AG04450 (cell line): ENCODE measurements around the gene DPP4. TPM values are rescaled to one million over a fixed set of nuclear protein-coding genes. Genes with fewer than 3 reads are reported as not detected.

Experiments
- CTCF ChIA-PET: fragments of 300-600, 350-600 bp; formaldehyde crosslinking; extraction: SDS; loops from one replicate; lab custom pipeline; 2022; ENCODE audit warnings: antibody characterized with exemption, inconsistent platforms; lab: Charles Lee
- POLR2A ChIA-PET: fragments of 350-600 bp; formaldehyde crosslinking; extraction: SDS; loops from one replicate; lab custom pipeline; 2021; ENCODE audit warnings: antibody characterized with exemption, inconsistent platforms; lab: Yijun Ruan, JAX
- DNase-seq: peaks from one replicate; pipeline ENCODE4 v3.0.0-alpha.2; 2011; ENCODE audit warnings: low read depth, low spot score
- H3K27ac ChIP-seq: one replicate; pipeline ENCODE4 v1.5.1; 2012; ENCODE audit warnings: low read depth, low read length, control low read depth
- H3K27me3 ChIP-seq: one replicate; pipeline ENCODE4 v1.6.0; 2012; ENCODE audit warnings: low read length; ENCODE audit not compliant: control insufficient read depth, insufficient read depth
- H3K4me3 ChIP-seq: 2 replicates; pipeline ENCODE4 v1.5.1; 2011; ENCODE audit warnings: mild to moderate bottlenecking, low read depth, low read length, control low read depth
- H3K9me3 ChIP-seq: 2 replicates; pipeline ENCODE4 v1.5.1; 2012; ENCODE audit warnings: low read length; ENCODE audit not compliant: control insufficient read depth, insufficient read depth
- polyA plus RNA-seq: library from polyadenylated mRNA; depleted of rRNA; stranded (reverse); fragments of >200 nt; gene quantifications from 2 replicates; pipeline ENCODE4 v1.2.3, GENCODE V29; 2011
- TF ChIP-seq, protein P1 (sequence below): IDR thresholded peaks from 2 replicates; pipeline ENCODE4 v1.5.1; 2011; ENCODE audit warnings: low read depth, low read length, control low read depth, inconsistent platforms

The DPP4 gene
- polyA plus RNA-seq, 1 experiment = 61.0 TPM

DNA sequence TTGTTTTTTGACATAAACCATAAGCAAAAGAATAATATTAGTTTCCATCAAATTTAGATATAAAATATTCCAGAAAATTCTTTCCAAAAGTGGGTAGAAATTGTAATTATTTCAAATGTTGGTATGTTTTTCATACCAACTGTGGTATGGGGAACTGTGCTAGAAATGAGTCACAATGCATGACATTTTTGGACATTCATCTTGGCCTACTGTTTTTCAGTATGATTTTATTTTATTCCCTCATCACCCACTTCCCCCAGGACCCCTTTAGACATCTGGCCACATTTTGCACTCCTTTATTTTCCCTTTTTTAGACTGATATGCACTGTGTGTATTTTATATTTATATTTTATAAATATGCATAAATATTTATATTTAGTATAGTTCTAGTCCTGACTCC lies 97.1 kb downstream of the DPP4 start:
- CTCF ChIA-PET = no interaction called here
- Histone ChIP-seq H3K27me3 (no peaks in the 10 kb centered on the region), H3K9me3 (peaks cover 2% of the 10 kb centered on the region; the same call in 1 of the 2 replicates), H3K4me3 (no peak overlapping the region), H3K27ac (no peak overlapping the region)
- POLR2A ChIA-PET = no interaction called here
- TF ChIP-seq, protein P1, sequence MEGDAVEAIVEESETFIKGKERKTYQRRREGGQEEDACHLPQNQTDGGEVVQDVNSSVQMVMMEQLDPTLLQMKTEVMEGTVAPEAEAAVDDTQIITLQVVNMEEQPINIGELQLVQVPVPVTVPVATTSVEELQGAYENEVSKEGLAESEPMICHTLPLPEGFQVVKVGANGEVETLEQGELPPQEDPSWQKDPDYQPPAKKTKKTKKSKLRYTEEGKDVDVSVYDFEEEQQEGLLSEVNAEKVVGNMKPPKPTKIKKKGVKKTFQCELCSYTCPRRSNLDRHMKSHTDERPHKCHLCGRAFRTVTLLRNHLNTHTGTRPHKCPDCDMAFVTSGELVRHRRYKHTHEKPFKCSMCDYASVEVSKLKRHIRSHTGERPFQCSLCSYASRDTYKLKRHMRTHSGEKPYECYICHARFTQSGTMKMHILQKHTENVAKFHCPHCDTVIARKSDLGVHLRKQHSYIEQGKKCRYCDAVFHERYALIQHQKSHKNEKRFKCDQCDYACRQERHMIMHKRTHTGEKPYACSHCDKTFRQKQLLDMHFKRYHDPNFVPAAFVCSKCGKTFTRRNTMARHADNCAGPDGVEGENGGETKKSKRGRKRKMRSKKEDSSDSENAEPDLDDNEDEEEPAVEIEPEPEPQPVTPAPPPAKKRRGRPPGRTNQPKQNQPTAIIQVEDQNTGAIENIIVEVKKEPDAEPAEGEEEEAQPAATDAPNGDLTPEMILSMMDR = no peak
- no peak for DNase-seq

DNA sequence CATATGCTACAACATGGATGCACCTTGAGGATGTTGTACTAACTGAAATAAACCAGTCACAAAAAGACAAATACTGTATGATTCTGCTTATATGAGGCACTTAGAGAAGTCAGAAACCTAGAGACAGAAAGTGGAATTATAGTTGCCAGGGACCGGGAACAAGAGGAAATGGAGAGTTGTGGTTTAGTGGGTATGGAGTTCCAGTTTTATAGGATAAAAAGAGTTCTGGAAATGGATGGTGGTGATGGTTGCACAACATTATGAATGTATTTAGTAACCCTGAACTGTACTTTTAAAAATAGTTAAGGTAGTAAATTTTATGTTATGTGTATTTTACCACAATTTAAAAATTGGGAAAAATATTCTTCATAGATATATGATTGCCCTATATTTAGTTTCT lies 97.7 kb downstream of the DPP4 start:
- no peak overlapping the region for H3K4me3 ChIP-seq
- POLR2A ChIA-PET = no interaction called here
- no peak for DNase-seq
- TF ChIP-seq, protein P1 = no peak
- no peaks in the 10 kb centered on the region for H3K27me3 ChIP-seq
- no peaks in the 10 kb centered on the region for H3K9me3 ChIP-seq
- CTCF ChIA-PET = no interaction called here
- H3K27ac ChIP-seq = no peak overlapping the region

DNA sequence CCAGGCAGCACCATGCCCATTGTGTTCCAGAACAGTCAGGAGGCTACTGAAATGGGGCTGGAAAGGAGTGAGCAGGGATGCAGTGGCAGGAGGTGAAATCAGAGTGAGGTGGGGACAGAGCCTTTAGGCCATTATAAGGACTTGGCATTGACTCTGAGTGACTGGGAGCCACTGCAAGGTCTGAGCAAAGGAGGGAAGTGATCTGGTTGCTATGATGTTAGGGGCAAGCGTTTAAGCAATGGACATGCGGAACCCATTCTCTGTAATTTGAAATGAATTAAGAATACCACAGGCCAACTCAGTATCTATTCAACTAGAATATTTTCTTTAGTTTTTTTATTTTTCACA lies 98.2 kb downstream of the DPP4 start:
- TF ChIP-seq, protein P1 = no peak
- Histone ChIP-seq H3K27me3 (no peaks in the 10 kb centered on the region), H3K9me3 (no peaks in the 10 kb centered on the region), H3K4me3 (no peak overlapping the region), H3K27ac (no peak overlapping the region)
- no peak for DNase-seq
- CTCF ChIA-PET = no interaction called here
- POLR2A ChIA-PET = no interaction called here

DNA sequence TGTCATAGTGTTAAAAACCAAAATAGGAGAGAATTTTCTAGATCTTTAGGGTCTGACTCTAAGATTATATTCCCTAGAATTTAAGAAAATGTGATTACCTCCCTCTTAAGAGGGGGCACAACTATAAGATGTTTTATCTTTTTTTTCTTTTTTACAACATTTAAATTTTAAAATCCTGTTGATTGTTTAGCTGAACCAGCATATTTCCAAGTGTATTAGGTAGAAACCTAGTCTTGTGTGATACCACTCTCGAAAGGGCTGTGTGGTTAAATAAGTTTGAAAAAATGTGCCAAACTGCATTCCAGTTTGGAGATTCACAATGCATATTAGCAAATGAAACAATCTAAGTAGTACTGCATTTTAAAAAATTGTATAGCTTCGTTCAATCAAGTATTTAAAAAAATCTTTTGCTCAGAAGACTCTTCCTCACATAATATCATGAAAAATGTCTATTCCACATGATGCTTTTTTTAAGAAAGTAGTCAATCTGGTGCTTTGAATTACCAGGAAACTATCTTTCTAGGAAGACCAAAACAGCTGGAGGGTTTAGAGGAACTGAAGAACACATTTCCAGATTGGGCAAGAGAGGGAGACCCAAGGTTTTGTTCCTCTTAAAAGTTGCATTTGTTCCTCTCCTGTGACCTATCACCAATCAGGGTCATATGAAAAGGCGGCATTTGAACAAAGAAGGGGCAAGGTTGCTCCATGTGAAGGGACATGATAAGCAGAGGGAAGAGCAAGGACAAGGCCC lies 98.8 kb downstream of the DPP4 start:
- CTCF ChIA-PET = no interaction called here

DNA sequence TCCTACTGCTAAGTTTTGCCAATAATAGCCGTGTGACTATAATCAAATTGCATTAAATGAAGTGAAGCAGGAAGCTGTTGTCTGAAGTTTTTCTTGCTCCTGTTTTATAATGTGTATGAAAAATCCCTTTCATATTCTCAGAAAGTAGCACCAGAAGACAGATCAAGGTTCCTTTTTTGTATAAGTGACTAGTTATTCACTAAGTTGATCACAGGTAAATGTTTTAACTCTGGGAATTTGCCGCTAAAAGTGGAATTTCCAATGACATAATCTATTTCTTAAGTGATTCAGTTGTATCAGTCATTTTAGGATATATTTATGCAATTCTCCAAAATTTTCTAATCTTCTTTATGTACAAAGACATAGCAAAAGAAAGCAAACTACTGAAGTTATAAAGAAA lies 99.6 kb downstream of the DPP4 start:
- CTCF ChIA-PET = no interaction called here
- no peak for DNase-seq
- Histone ChIP-seq H3K27me3 (no peaks in the 10 kb centered on the region), H3K4me3 (no peak overlapping the region), H3K27ac (no peak overlapping the region), H3K9me3 (no peaks in the 10 kb centered on the region)
- TF ChIP-seq, protein P1 = no peak
- POLR2A ChIA-PET = no interaction called here

More for the DNA sequence above, 98.8 kb downstream of the DPP4 start:
- no peaks in the 10 kb centered on the region for H3K27me3 ChIP-seq
- H3K4me3 ChIP-seq = no peak overlapping the region
- POLR2A ChIA-PET = no interaction called here
- no peaks in the 10 kb centered on the region for H3K9me3 ChIP-seq
- DNase-seq = no peak
- TF ChIP-seq, protein P1 = no peak
- H3K27ac ChIP-seq = no peak overlapping the region
